Neural progenitor cell (in vitro differentiated cells): ENCODE measurements around the gene LRP2.

Experiments used
- EZH2 ChIP-seq: fragments of 200-600 bp; sonication (generic); IDR thresholded peaks from 2 replicates; pipeline ENCODE4 v1.6.1; 2017; ENCODE audit warnings: antibody characterized with exemption, mild to moderate bottlenecking, moderate library complexity
- EZH2phosphoT487 ChIP-seq: fragments of 200-600 bp; sonication (generic); IDR thresholded peaks from 2 replicates; pipeline ENCODE4 v1.6.1; 2017; ENCODE audit warnings: antibody characterized with exemption
- TF ChIP-seq, protein P1 (sequence below): fragments of 200-600 bp; sonication (generic); IDR thresholded peaks from 2 replicates; pipeline ENCODE4 v1.5.1; 2017; ENCODE audit warnings: antibody characterized with exemption, mild to moderate bottlenecking

DNA sequence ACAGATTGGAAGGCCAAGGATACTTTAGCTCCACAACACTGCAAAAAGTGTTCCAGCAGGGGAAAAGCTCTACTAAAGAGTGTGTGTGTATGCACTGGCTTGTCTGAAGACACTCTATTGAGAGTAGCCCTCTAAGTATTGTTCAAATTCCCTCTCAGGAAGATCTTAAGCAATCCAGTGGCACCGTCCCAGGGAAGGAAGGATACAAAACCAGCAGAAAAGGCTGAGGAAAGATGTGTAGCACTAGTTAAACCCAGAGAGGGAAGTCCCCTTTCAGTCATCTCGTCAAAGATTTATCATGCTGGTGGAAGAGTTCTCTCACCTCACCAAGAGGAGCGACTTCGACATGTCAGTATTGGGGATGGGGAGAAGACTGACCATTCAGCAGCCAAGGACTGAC is 242.5 kb downstream of the LRP2 start:
- TF ChIP-seq, protein P1, sequence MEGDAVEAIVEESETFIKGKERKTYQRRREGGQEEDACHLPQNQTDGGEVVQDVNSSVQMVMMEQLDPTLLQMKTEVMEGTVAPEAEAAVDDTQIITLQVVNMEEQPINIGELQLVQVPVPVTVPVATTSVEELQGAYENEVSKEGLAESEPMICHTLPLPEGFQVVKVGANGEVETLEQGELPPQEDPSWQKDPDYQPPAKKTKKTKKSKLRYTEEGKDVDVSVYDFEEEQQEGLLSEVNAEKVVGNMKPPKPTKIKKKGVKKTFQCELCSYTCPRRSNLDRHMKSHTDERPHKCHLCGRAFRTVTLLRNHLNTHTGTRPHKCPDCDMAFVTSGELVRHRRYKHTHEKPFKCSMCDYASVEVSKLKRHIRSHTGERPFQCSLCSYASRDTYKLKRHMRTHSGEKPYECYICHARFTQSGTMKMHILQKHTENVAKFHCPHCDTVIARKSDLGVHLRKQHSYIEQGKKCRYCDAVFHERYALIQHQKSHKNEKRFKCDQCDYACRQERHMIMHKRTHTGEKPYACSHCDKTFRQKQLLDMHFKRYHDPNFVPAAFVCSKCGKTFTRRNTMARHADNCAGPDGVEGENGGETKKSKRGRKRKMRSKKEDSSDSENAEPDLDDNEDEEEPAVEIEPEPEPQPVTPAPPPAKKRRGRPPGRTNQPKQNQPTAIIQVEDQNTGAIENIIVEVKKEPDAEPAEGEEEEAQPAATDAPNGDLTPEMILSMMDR = no peak
- TF ChIP-seq EZH2phosphoT487 (no peak), EZH2 (no peak)
